Neural progenitor cell (in vitro differentiated cells): ENCODE measurements around the gene HDAC11. TPM values are rescaled to one million over a fixed set of nuclear protein-coding genes. Genes with fewer than 3 reads are reported as not detected.

ENCODE experiments used
- DNase-seq: peaks from one replicate; pipeline ENCODE4 v3.0.0-alpha.2; 2016; ENCODE audit warnings: low spot score
- H2AFZ ChIP-seq: fragments of 200-600 bp; sonication (generic); replicated peaks from 2 replicates; pipeline ENCODE4 v1.6.1; 2016; ENCODE audit warnings: antibody characterized with exemption
- H3F3A ChIP-seq: fragments of 200-600 bp; sonication (generic); 2 replicates; pipeline ENCODE4 v1.6.1; 2016; ENCODE audit warnings: antibody characterized with exemption, low read depth
- H3K27ac ChIP-seq: fragments of 200-600 bp; sonication (generic); 2 replicates; pipeline ENCODE4 v1.5.1; 2016; ENCODE audit warnings: mild to moderate bottlenecking
- H3K27me3 ChIP-seq: fragments of 200-600 bp; sonication (generic); 2 replicates; pipeline ENCODE4 v1.6.1; 2016; ENCODE audit warnings: mild to moderate bottlenecking, moderate library complexity
- H3K36me3 ChIP-seq: fragments of 200-600 bp; sonication (generic); 2 replicates; pipeline ENCODE4 v1.5.1; 2016
- H3K4me1 ChIP-seq: fragments of 200-600 bp; sonication (generic); 2 replicates; pipeline ENCODE4 v1.6.1; 2016; ENCODE audit warnings: mixed run types
- H3K4me2 ChIP-seq: fragments of 200-600 bp; sonication (generic); 2 replicates; pipeline ENCODE4 v1.6.1; 2016
- H3K4me3 ChIP-seq: fragments of 200-600 bp; sonication (generic); 2 replicates; pipeline ENCODE4 v1.5.1; 2016
- H3K79me2 ChIP-seq: fragments of 200-600 bp; sonication (generic); 2 replicates; pipeline ENCODE4 v1.6.1; 2016; ENCODE audit warnings: low read depth
- H3K9ac ChIP-seq: fragments of 200-600 bp; sonication (generic); 2 replicates; pipeline ENCODE4 v1.6.1; 2016
- H3K9me3 ChIP-seq: fragments of 200-600 bp; sonication (generic); 2 replicates; pipeline ENCODE4 v1.5.1; 2016; ENCODE audit warnings: low read depth
- H4K20me1 ChIP-seq: fragments of 200-600 bp; sonication (generic); 2 replicates; pipeline ENCODE4 v1.6.1; 2016; ENCODE audit warnings: low read depth
- H3K27ac Mint-ChIP-seq: 3 replicates; pipeline ENCODE4 v1.8.0; 2021; ENCODE audit warnings: mixed read lengths
- H3K27me3 Mint-ChIP-seq: 2 replicates; pipeline ENCODE4 v1.8.0; 2022; ENCODE audit warnings: low read depth, mild to moderate bottlenecking, inconsistent platforms, moderate library complexity, mixed read lengths; ENCODE audit not compliant: insufficient read depth
- H3K36me3 Mint-ChIP-seq: 3 replicates; pipeline ENCODE4 v1.8.0; 2021; ENCODE audit warnings: mixed read lengths
- H3K4me1 Mint-ChIP-seq: 3 replicates; pipeline ENCODE4 v1.8.0; 2021; ENCODE audit warnings: mixed read lengths
- H3K4me3 Mint-ChIP-seq: 3 replicates; pipeline ENCODE4 v1.8.0; 2021; ENCODE audit warnings: mild to moderate bottlenecking, moderate library complexity, mixed read lengths
- H3K9me3 Mint-ChIP-seq: 3 replicates; pipeline ENCODE4 v1.8.0; 2020; ENCODE audit warnings: mixed read lengths
- CTCF ChIP-seq: fragments of 200-600 bp; sonication (generic); IDR thresholded peaks from 2 replicates; pipeline ENCODE4 v1.5.1; 2017; ENCODE audit warnings: antibody characterized with exemption, mild to moderate bottlenecking
- EZH2 ChIP-seq: fragments of 200-600 bp; sonication (generic); IDR thresholded peaks from 2 replicates; pipeline ENCODE4 v1.6.1; 2017; ENCODE audit warnings: antibody characterized with exemption, mild to moderate bottlenecking, moderate library complexity
- EZH2phosphoT487 ChIP-seq: fragments of 200-600 bp; sonication (generic); IDR thresholded peaks from 2 replicates; pipeline ENCODE4 v1.6.1; 2017; ENCODE audit warnings: antibody characterized with exemption
- total RNA-seq: library from RNA; depleted of rRNA; stranded (reverse); fragments of >200 nt; gene quantifications from 2 replicates; pipeline ENCODE4 v1.2.3, GENCODE V29; 2015; ENCODE audit warnings: low replicate concordance

HDAC11 gene
- total RNA-seq, 1 donor from 2014 or later: 4.8 TPM

DNA sequence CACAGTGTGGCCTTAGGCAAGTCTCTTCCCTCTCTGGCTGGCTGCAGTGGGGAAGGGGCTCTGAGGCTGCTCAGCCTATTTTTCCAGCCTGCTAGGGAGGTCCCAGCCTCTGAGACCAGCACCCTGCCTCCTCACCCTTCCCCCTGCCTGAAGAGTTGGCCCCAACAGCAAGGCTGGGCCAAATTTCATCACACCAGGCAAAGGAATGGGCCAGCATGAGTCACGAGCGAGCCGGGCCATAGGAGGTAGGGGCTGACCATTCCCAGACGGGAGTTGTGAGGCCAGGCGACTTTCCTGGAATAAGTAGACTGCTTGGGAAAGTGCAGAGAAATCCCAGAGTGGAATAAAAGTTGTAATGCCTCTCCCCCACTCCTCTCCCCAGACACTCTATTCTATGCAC, 63.1 kb downstream of the HDAC11 start:
- Histone ChIP-seq H3K36me3 (no peaks in the 10 kb centered on the region), H3K4me2 (no peak overlapping the region)

GRCh38 chr3:13544293-13544831, 64.3 kb downstream of the HDAC11 start:
- Histone ChIP-seq H3K9ac (no peak overlapping the region), H3K36me3 (no peaks in the 10 kb centered on the region), H3K9me3 (no peaks in the 10 kb centered on the region), H3K4me3 (no peak overlapping the region), H3K4me1 (no peaks in the 10 kb centered on the region), H4K20me1 (no peaks in the 10 kb centered on the region), H3K27me3 (peaks cover 21% of the 10 kb centered on the region), H2AFZ (no peak overlapping the region), H3K4me2 (no peak overlapping the region), H3F3A (peaks cover 7% of the 10 kb centered on the region), H3K27ac (no peak overlapping the region), H3K79me2 (no peaks in the 10 kb centered on the region)
- no peak for TF ChIP-seq CTCF
- no peak for TF ChIP-seq EZH2
- no peak for TF ChIP-seq EZH2phosphoT487
- no peak overlapping the region for H3K4me3 Mint-ChIP-seq
- peaks cover 12% of the 10 kb centered on the region for H3K27me3 Mint-ChIP-seq
- H3K27ac Mint-ChIP-seq: no peak overlapping the region
- peaks cover 2% of the 10 kb centered on the region for H3K9me3 Mint-ChIP-seq
- peaks cover 42% of the 10 kb centered on the region for H3K4me1 Mint-ChIP-seq
- DNase-seq: no peak
- no peaks in the 10 kb centered on the region for H3K36me3 Mint-ChIP-seq

More for the DNA sequence above, 63.1 kb downstream of the HDAC11 start:
- TF ChIP-seq EZH2phosphoT487 (no peak), CTCF (no peak), EZH2 (no peak)
- Histone ChIP-seq H3K27ac (no peak overlapping the region), H3K4me1 (no peaks in the 10 kb centered on the region), H3K9me3 (no peaks in the 10 kb centered on the region), H2AFZ (no peak overlapping the region), H3K27me3 (peaks cover 10% of the 10 kb centered on the region), H3K79me2 (no peaks in the 10 kb centered on the region), H3K4me3 (no peak overlapping the region), H3K9ac (no peak overlapping the region), H3F3A (peaks cover 7% of the 10 kb centered on the region), H4K20me1 (no peaks in the 10 kb centered on the region)
- H3K27me3 Mint-ChIP-seq: peaks cover 14% of the 10 kb centered on the region
- no peak for DNase-seq
- no peaks in the 10 kb centered on the region for H3K36me3 Mint-ChIP-seq
- H3K4me3 Mint-ChIP-seq: no peak overlapping the region
- H3K9me3 Mint-ChIP-seq: peaks cover 2% of the 10 kb centered on the region
- H3K27ac Mint-ChIP-seq: no peak overlapping the region
- peaks cover 47% of the 10 kb centered on the region for H3K4me1 Mint-ChIP-seq

DNA sequence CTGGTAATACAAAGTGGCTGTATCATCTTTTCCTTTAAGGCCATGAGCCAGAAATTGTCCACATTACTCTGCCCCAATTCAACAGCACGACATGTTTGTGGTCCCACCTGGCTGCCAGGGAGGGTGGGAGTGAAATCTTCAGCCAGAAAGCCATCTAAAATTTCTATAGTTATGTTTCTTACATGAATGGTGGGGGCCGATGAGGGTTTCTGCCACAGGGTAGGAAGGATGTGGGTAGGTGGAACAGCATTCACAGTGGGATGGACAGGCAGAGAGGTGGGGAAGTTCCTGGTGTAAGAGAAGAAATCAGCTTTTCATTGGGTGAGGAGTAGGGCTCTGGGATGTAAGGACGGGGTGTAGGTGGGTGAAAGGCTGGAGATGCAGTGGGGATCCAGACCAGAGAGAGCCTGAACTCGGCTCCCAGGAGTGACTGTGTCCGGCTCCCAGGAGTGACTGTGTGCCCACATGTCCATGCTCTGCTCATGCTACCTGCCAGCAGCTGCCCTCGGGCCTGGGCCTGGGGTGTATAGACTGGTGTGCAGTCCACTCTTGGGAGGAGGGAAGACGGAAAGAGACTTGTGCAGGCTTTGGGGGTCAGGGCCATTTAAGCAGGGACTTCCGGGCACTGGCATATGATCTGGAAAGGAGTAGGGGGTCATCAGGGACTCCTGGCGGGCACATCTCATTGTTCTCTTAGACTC, 65.0 kb downstream of the HDAC11 start:
- peak overlapping the region; percentile 21 for H3K27ac Mint-ChIP-seq
- Histone ChIP-seq H3K9ac (no peak overlapping the region), H3K4me3 (no peak overlapping the region), H3F3A (peaks cover 12% of the 10 kb centered on the region), H3K36me3 (no peaks in the 10 kb centered on the region), H4K20me1 (no peaks in the 10 kb centered on the region), H3K79me2 (no peaks in the 10 kb centered on the region), H3K9me3 (no peaks in the 10 kb centered on the region), H3K4me1 (no peaks in the 10 kb centered on the region), H3K27ac (no peak overlapping the region), H2AFZ (no peak overlapping the region), H3K27me3 (peaks cover 28% of the 10 kb centered on the region), H3K4me2 (no peak overlapping the region)
- no peak overlapping the region for H3K4me3 Mint-ChIP-seq
- peaks cover 17% of the 10 kb centered on the region for H3K27me3 Mint-ChIP-seq
- peaks cover 41% of the 10 kb centered on the region for H3K4me1 Mint-ChIP-seq
- no peak for TF ChIP-seq EZH2
- no peak for TF ChIP-seq EZH2phosphoT487
- no peak for DNase-seq
- H3K36me3 Mint-ChIP-seq: no peaks in the 10 kb centered on the region
- peaks cover 2% of the 10 kb centered on the region for H3K9me3 Mint-ChIP-seq

GRCh38 chr3:13545952-13546454, 65.9 kb downstream of the HDAC11 start:
- Mint-ChIP-seq H3K27ac (no peak overlapping the region), H3K9me3 (peaks cover 2% of the 10 kb centered on the region), H3K4me3 (no peak overlapping the region), H3K27me3 (peaks cover 17% of the 10 kb centered on the region), H3K4me1 (peaks cover 41% of the 10 kb centered on the region), H3K36me3 (no peaks in the 10 kb centered on the region)
- Histone ChIP-seq H4K20me1 (no peaks in the 10 kb centered on the region), H3F3A (peaks cover 16% of the 10 kb centered on the region), H3K4me2 (no peak overlapping the region), H3K27me3 (peaks cover 35% of the 10 kb centered on the region), H3K9ac (no peak overlapping the region), H3K4me1 (no peaks in the 10 kb centered on the region), H3K4me3 (no peak overlapping the region), H3K9me3 (no peaks in the 10 kb centered on the region), H2AFZ (no peak overlapping the region), H3K36me3 (no peaks in the 10 kb centered on the region), H3K79me2 (no peaks in the 10 kb centered on the region), H3K27ac (no peak overlapping the region)
- no peak for TF ChIP-seq CTCF
- no peak for TF ChIP-seq EZH2
- TF ChIP-seq EZH2phosphoT487: no peak
- no peak for DNase-seq
